HT1080 (cell line): ENCODE results near the gene COASY. TPM values are rescaled to one million over a fixed set of nuclear protein-coding genes. Genes with fewer than 3 reads are reported as not detected.
"Not testable (repeated sequence)": the region's sequence is repeated elsewhere in the genome, so short reads cannot be mapped to it uniquely, and the experiment has no call there.

Experiments used
- DNase-seq: peaks from one replicate; pipeline ENCODE4 v3.0.0-alpha.2; 2015; ENCODE audit warnings: low read depth
- total RNA-seq: library from RNA; depleted of rRNA; stranded (reverse); fragments of >200 nt; shearing (Covaris generic); gene quantifications from 2 replicates; pipeline ENCODE4 v1.2.3, GENCODE V29; 2014

Gene COASY
- total RNA-seq, 1 experiment from 2014 or later: 56.2 TPM

GRCh38 chr17:42552736-42553135 is 9.2 kb upstream of the COASY start, which contains the start of gene HSD17B1:
Gene HSD17B1, plus strand, starts transcription at chr17:42552923. Its CDS starts 11 bp downstream, at chr17:42552934.
- not testable (repeated sequence) for DNase-seq

GRCh38 chr17:42553161-42553818 is 8.7 kb upstream of the COASY start:
- DNase-seq: no peak

DNA sequence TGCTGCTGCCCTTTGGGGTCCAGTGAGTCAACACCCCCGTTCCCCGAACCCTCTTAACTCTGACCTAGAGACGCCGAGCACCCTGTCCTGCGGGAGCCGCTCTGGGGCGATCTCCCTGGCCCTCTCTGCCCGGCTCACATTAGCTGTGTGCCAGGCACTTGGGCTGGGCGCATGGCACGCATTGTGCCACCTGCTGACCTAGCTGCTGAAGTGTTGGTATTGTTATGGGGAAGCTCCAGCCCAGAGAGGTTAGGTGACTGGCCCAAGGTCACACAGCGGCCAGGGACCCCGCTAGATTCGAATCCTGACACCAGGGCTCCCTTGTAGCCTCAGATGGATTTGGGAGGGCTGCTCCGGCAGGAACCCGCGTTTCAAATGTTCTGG is 8.1 kb upstream of the COASY start:
- DNase-seq: no peak

DNA sequence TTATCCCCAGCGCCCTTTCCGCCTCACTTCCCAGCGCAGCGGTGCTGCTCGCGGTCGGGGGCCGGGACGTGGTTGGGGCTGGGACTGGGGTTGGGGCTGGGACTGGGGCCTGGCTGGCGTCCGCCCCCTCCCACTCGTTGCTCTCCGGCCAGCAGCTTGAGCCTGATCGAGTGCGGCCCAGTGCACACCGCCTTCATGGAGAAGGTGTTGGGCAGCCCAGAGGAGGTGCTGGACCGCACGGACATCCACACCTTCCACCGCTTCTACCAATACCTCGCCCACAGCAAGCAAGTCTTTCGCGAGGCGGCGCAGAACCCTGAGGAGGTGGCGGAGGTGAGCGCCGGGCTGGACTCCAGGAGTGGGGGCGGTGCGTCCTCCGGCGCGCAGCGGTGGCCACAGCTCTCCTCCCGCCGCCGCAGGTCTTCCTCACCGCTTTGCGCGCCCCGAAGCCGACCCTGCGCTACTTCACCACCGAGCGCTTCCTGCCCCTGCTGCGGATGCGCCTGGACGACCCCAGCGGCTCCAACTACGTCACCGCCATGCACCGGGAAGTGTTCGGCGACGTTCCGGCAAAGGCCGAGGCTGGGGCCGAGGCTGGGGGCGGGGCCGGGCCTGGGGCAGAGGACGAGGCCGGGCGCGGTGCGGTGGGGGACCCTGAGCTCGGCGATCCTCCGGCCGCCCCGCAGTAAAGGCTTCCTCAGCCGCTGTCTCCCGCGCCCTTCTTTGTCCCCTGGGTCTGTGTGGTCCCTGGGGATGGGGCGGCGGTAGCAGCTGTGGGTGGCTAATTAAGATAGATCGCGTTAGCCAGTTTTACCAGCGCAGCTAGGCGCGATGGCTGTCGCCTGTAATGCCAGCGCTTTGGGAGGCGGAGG is 7.5 kb upstream of the COASY start:
- peak; percentile 77 for DNase-seq

- no peak for DNase-seq
These were observed 6.8 kb upstream of the COASY start for GRCh38 chr17:42555122-42555622.

DNA sequence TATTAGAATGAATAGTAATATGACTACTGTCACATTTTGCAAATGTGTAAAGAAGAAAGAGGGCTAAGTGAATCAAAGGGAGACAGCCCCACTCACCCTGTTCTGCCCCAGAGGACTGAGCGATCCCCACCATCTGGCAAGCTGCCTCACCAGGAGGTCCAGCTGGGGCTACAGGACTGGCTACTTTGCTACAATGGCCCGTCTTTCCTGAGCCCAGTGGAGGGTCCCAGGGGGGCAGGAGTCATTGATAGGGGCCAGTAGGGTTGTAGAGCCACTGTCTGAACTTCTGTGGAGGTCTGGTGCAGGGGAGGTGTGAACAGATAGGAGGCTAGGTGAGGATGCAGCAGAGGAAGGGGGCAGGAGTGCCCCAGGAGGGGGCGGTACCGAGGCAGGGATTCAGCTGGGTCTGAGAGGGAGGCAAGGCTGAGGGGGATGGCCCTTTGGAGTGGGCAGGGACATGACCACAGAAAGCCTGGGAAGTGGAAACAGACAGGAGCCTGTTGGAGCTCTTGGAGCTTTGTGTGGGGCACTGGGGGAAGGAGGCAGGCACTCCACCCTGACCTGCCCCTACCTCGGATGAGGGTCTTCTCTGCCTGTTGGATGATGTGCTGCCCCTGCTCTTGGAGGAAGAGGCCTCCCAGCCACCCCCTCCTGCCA is 5.9 kb upstream of the COASY start:
- peak; percentile 50 for DNase-seq

DNA sequence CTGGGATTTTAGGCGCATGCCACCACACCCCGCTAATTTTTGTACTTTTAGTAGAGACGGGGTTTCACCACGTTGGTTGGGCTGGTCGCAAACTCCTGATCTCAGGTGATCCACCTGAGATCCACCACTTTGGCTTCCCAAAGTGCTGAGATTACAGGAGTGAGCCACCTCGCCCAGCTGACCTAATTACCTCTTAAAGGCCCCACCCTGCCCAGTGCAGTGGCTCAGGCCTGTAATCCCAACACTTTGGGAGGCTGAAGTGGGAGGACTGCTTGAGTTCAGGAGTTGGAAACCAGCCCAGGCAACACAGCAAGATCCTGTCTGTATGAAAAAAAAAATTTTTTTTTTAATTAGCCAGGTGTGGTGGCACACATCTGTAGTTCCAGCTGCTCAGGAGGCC is 2.9 kb upstream of the COASY start:
- DNase-seq: no peak

DNA sequence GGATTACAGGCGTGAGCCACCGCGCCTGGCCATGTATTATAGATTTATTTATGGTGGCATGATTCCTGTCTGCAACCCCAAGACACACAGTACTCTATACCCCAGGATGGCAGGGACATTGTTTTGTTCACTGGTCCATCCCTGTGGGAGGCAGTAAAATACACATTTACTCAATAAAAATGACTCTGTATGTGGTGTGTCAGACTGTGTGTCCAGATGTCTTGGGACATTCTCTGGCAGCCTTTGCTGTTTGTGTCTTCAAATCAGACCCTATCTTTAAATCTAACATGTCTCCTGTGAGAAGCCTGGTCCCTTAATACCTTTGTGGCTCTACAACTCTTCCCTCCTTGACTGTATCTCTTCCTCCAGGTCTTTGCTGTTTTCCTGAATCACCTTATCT is 1.7 kb upstream of the COASY start:
- no peak for DNase-seq

DNA sequence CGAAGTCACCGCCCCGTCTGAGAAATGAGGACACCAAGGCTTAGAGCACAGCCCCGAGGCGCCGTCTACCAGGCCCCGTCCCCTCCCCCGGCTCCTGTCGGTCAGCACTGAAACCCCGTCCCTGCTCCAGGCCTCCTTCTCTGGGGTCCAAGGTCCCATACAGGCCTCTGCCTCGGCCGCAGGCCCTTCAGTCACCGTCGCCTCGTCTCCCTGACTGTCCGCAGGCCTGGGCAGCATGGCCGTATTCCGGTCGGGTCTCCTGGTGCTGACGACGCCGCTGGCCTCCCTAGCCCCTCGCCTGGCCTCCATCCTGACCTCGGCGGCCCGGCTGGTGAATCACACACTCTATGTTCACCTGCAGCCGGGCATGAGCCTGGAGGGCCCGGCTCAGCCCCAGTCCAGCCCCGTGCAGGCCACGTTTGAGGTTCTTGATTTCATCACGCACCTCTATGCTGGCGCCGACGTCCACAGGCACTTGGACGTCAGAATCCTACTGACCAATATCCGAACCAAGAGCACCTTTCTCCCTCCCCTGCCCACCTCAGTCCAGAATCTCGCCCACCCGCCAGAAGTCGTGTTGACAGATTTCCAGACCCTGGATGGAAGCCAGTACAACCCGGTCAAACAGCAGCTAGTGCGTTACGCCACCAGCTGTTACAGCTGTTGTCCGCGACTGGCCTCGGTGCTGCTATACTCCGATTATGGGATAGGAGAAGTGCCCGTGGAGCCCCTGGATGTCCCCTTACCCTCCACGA is 617 bp downstream of the COASY start:
- no peak for DNase-seq

- no peak for DNase-seq
These were observed 1.2 kb downstream of the COASY start for GRCh38 chr17:42563143-42563509.

GRCh38 chr17:42563543-42563942 is 1.6 kb downstream of the COASY start:
- DNase-seq: peak; percentile 28

GRCh38 chr17:42563950-42564349 is 2.0 kb downstream of the COASY start:
- no peak for DNase-seq

GRCh38 chr17:42564815-42565522 is 3.0 kb downstream of the COASY start:
- no peak for DNase-seq

- DNase-seq: no peak
These were observed 3.7 kb downstream of the COASY start for GRCh38 chr17:42565523-42566214.

DNA sequence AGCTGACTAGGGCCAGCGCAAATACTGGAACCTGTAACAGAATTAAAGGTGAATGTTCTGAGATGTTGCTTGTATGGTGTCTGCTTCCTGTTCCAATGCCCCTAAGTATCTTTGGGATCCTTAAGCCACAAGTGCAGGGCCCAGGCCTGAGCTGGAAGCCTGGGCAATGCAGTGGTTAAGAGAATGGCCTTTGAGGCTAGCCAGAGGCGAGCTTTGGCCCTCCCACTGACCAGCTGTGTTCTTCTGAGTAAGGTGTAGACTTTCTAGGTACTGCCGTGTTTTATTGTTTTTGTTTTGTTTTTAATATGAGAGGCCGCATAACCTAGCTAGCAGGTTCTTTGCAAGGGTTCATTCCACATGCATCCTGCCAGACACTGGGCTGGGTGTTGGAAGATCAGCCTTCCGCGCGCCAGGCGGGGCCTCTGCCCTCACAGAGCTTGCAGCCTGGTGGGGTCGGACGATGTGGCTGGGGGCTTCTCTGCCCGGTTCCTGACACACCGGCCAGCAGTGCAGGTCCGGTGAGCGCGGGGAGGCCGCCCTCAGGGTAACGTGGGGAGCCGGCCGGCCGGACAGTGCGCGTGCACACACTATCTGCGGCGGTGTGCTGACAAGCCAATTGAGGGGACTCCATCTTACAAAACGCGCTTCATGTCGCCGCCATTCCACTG is 4.4 kb downstream of the COASY start:
- DNase-seq: no peak

DNA sequence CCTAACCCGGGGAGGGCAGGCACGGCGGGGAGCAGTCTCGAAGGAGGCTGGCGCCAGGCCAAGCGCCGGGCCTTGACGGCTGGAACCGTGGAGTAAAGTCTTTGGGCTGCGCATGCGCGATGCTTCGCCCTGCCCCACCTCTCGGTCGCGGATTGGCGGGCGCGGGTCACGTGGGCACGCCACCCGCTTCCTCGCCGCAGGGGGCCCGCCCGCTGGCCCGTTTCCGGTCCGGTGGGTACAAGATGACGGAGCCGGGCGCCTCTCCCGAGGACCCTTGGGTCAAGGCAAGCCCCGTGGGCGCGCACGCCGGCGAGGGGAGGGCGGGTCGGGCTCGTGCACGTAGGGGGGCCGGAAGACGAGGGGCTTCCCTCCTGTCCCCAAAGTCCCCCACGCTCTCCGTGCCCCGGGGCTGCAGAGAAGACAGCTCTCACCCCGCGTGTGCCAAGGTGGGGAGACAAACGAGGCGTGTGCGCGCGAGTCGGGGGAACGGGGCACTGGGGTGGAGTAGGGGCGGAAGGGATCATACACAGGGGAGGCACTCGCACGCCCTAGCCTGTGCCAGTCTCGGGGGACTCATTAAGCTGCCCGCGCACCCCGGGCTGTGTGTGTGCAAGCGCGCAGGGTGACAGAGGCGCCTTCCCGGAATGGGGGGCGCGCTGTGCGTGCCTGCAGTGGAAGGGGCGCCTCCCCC is 5.1 kb downstream of the COASY start, which contains the start of gene MLX:
Gene MLX, plus strand, starts transcription at position 218 of the 691 bp plus-strand sequence. Its CDS starts 25 bp downstream, at position 243.
- DNase-seq: peak; percentile 84

DNA sequence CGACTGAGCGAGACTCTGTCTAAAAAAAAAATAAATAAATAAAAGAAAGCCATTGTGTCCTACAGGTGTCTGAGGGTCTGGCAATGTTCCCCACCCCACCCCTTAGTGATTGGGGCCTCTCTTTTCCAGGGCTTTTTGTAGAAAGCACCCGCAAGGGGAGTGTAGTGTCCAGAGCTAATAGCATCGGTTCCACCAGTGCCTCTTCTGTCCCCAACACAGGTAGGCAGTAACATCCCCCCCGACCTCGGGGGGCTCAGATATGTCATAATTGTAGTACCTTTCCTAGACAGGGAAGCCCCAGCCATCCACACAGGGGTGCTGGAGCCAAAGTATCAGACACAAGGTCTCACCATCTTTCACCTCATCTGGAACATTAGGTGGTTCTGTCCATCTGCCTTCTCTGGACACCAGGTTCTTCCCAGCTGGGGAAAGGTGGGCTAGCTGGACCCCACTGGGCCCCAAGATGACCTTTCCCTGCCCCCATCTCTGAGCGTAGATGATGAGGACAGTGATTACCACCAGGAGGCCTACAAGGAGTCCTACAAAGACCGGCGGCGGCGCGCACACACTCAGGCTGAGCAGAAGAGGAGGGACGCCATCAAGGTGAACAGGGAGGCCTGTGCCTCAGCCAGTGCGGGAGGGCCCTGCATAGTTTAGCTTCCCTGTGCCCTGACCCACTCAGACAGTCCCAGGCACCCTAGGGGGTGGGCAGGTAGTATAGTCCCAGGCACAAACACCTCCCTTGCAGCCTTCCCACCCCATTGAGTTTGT is 6.6 kb downstream of the COASY start:
- no peak for DNase-seq
